Colonic mucosa (tissue), 4 donors: Measurements from ENCODE around the gene MAN2A2. TPM values are rescaled to one million over a fixed set of nuclear protein-coding genes. Genes with fewer than 3 reads are reported as not detected.

ENCODE experiments used
- DNase-seq: peaks from one replicate; pipeline ENCODE4 v3.0.0-alpha.2; 2020
- H3K27ac ChIP-seq: fragments of 200-600 bp; one replicate; pipeline ENCODE4 v1.8.0; 2021
- H3K27me3 ChIP-seq: fragments of 200-600 bp; one replicate; pipeline ENCODE4 v1.8.0; 2021
- H3K36me3 ChIP-seq: fragments of 200-600 bp; one replicate; pipeline ENCODE4 v1.8.0; 2021
- H3K4me1 ChIP-seq: fragments of 200-600 bp; one replicate; pipeline ENCODE4 v1.8.0; 2021; ENCODE audit warnings: mild to moderate bottlenecking
- H3K4me3 ChIP-seq: fragments of 200-600 bp; one replicate; pipeline ENCODE4 v1.8.0; 2021
- H3K9ac ChIP-seq, 2 donors: one replicate each; pipeline ENCODE4 v1.7.0; 2013; ENCODE audit warnings: control low read depth in 2 of 2, low read depth in 2 of 2, low read length in 2 of 2
- H3K9me3 ChIP-seq: fragments of 200-600 bp; one replicate; pipeline ENCODE4 v1.8.0; 2021
- intact Hi-C: fragments of 100-400 bp; cut with DNase I; formaldehyde crosslinking; loops from one replicate; pipeline ENCODE4 v1.14.1; 2022
- total RNA-seq, 2 donors: library from RNA; stranded (reverse); fragmentation: NEBNext Ultra II Directional in 1 of 2; extraction: Animal tissue kit (Norgen Biotek cat#: 25700) in 1 of 2; gene quantifications; one replicate each; pipeline ENCODE4 v1.2.1, GENCODE V29; 2021
- TF ChIP-seq, protein P1 (sequence below): fragments of 200-600 bp; IDR thresholded peaks from one replicate; pipeline ENCODE4 v1.8.0; 2022; ENCODE audit warnings: antibody characterized with exemption, mild to moderate bottlenecking
- donor health status: healthy.
- donor health status: DM: no; HTN: no; CAD: no.
- donor health status: DM: no; HTN: no; CAD: no.

Gene MAN2A2
- total RNA-seq, 2 donors from 2014 or later, result 34.2 to 66.4 TPM

DNA sequence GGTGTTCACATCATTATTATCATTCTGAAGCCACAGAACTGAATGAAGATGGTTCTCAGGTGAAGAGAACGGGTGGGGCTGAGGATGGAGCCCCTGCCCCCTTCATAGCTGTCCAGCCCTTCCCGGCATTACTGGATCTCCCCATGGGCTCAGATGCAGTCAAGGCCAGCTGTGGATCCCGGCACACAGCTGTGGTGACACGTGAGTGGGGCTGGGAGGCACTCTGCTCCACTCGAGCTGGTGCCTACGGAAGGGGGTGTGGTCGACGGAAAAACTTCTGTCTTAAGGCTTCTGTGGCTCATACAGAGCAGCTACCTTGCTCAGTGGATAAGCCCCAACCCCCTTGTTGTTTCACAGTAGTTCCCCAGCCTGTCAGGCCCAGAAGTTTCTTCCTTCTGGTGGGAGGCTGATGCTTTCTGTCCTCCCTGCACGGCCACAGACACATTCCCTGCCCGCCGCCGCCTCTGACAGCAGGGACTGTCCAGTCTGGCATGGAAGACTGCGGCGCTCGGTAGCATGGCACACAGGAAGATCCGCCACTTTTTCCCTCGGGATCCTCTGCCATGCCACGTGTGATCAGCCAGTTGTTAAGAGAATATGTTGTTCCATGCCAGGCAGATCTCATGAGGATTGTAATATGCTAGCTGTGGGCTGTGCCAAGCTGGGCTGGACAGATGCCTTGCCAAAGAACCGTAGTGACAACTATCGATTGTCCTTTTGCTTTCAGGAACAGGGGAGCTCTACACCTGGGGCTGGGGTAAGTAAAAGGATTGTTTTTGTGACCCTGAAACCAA is 57.4 kb downstream of the MAN2A2 start:
- Histone ChIP-seq H3K27ac (no peak overlapping the region), H3K9ac (no peak overlapping the region), H3K4me1 (peaks cover 16% of the 10 kb centered on the region), H3K9me3 (no peaks in the 10 kb centered on the region), H3K27me3 (no peaks in the 10 kb centered on the region), H3K4me3 (no peak overlapping the region), H3K36me3 (no peaks in the 10 kb centered on the region)
- intact Hi-C loops, result no loop called here
- TF ChIP-seq, protein P1, sequence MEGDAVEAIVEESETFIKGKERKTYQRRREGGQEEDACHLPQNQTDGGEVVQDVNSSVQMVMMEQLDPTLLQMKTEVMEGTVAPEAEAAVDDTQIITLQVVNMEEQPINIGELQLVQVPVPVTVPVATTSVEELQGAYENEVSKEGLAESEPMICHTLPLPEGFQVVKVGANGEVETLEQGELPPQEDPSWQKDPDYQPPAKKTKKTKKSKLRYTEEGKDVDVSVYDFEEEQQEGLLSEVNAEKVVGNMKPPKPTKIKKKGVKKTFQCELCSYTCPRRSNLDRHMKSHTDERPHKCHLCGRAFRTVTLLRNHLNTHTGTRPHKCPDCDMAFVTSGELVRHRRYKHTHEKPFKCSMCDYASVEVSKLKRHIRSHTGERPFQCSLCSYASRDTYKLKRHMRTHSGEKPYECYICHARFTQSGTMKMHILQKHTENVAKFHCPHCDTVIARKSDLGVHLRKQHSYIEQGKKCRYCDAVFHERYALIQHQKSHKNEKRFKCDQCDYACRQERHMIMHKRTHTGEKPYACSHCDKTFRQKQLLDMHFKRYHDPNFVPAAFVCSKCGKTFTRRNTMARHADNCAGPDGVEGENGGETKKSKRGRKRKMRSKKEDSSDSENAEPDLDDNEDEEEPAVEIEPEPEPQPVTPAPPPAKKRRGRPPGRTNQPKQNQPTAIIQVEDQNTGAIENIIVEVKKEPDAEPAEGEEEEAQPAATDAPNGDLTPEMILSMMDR, result no peak
- DNase-seq, result no peak

DNA sequence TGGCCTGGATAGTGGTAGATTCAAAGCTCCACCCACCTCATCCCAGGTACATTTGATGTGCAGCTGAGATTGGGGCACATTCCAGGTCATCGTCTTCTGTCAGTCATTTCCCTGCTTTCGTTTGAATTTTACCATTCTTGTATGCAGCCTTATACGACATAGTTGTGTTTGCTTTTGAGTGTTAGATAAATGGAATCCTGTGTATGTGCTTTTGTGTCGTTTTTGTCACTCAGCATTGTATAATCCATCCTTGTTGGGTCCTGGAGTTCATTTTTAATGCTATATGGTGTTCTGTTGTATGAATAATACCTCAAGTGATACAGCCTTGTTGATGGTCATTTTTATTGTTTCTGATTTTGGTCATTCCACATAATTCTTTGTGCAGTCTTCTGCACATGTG is 58.9 kb downstream of the MAN2A2 start:
- intact Hi-C loops, result no loop called here
- peaks cover 3% of the 10 kb centered on the region for H3K36me3 ChIP-seq
- H3K4me3 ChIP-seq, result no peak overlapping the region

DNA sequence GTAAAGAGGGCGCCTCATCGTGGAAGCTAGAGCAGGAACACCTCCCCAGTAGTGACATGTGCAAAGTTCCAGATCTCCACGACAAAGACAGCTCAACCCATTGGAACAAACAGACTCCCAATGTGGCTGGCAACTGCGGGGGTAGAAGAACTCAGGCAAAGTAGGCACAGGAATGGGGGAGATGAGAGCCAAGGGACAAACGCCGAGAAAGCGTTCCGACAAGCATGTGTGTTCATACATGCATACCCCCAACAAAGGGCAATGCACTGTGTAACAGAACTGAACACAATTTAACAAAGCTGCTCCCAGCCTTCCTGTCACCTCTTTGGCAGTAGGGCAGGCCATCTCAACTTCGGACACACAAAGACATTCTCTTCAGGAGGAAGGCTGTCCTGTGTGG is 63.2 kb downstream of the MAN2A2 start:
- Histone ChIP-seq H3K9me3 (no peaks in the 10 kb centered on the region), H3K4me1 (no peaks in the 10 kb centered on the region), H3K4me3 (no peak overlapping the region), H3K9ac (no peak overlapping the region), H3K27ac (no peak overlapping the region), H3K36me3 (peaks cover 5% of the 10 kb centered on the region), H3K27me3 (no peaks in the 10 kb centered on the region)
- intact Hi-C loops, result no loop called here
- TF ChIP-seq, protein P1, result no peak
- no peak for DNase-seq

More for the DNA sequence above, 58.9 kb downstream of the MAN2A2 start:
- Histone ChIP-seq H3K9ac (no peak overlapping the region), H3K27ac (no peak overlapping the region), H3K4me1 (peaks cover 6% of the 10 kb centered on the region), H3K9me3 (no peaks in the 10 kb centered on the region), H3K27me3 (no peaks in the 10 kb centered on the region)
- DNase-seq, result no peak
- TF ChIP-seq, protein P1, result no peak

DNA sequence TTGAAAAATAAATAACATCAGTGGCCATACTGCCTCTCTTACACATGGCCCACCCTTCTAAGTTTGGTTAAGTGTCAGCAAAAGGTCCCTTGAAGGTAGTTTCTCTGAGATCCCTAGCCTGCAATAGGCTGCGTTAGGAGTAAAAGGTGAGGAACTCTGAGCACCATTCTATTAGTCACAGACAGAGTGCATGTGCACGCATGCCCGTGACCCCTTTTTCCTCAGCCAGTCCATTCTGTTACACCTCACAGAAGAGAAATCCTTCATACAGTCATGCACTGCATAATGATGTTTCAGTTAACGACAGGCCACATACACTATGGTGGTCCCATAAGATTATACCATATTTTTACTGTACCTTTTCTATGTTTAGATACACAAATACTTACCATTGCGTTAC is 64.1 kb downstream of the MAN2A2 start:
- H3K27me3 ChIP-seq, result no peaks in the 10 kb centered on the region
- TF ChIP-seq, protein P1, result no peak
- no peak overlapping the region for H3K27ac ChIP-seq
- intact Hi-C loops, result no loop called here
- no peaks in the 10 kb centered on the region for H3K9me3 ChIP-seq
- H3K4me1 ChIP-seq, result no peaks in the 10 kb centered on the region
- DNase-seq, result no peak
- H3K36me3 ChIP-seq, result peaks cover 5% of the 10 kb centered on the region
- H3K9ac ChIP-seq, result no peak overlapping the region
- H3K4me3 ChIP-seq, result no peak overlapping the region

DNA sequence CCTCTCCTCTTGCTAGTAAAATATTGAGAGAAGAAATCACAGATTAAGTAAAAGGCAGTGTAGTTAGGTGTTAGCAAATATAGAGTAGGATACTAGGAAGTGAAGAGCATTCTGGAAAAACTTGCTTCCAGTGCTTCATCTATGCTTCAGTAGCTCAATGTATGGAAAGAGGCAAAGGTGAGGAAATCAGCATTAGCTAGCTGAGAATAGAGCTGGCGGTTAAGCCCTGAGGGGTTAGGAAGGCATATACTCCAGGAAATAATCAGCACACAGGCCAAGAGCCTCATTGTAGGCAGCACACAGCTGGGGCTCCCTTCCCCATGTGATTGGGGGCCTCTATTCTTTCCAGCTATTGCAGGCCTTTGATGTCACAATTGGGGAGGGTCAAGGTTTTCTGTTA is 65.3 kb downstream of the MAN2A2 start:
- H3K4me1 ChIP-seq, result no peaks in the 10 kb centered on the region
- DNase-seq, result no peak
- no peak overlapping the region for H3K4me3 ChIP-seq
- peaks cover 5% of the 10 kb centered on the region for H3K36me3 ChIP-seq
- H3K27me3 ChIP-seq, result no peaks in the 10 kb centered on the region
- intact Hi-C loops, result no loop called here
- H3K9me3 ChIP-seq, result no peaks in the 10 kb centered on the region
- H3K27ac ChIP-seq, result no peak overlapping the region
- TF ChIP-seq, protein P1, result no peak
- no peak overlapping the region for H3K9ac ChIP-seq
